GM21723 (cell line): Measurements from ENCODE around the gene GGN.
A peak's percentile ranks its signal among the peaks of the same experiment; 100 is the strongest.

Experiments
- ATAC-seq: cut with Tn5 transposase; IDR thresholded peaks from one replicate; pipeline ENCODE4 v1.9.1; 2021; ENCODE audit warnings: mild to moderate bottlenecking, moderate library complexity; ENCODE audit not compliant: unreplicated experiment

GGN gene

DNA sequence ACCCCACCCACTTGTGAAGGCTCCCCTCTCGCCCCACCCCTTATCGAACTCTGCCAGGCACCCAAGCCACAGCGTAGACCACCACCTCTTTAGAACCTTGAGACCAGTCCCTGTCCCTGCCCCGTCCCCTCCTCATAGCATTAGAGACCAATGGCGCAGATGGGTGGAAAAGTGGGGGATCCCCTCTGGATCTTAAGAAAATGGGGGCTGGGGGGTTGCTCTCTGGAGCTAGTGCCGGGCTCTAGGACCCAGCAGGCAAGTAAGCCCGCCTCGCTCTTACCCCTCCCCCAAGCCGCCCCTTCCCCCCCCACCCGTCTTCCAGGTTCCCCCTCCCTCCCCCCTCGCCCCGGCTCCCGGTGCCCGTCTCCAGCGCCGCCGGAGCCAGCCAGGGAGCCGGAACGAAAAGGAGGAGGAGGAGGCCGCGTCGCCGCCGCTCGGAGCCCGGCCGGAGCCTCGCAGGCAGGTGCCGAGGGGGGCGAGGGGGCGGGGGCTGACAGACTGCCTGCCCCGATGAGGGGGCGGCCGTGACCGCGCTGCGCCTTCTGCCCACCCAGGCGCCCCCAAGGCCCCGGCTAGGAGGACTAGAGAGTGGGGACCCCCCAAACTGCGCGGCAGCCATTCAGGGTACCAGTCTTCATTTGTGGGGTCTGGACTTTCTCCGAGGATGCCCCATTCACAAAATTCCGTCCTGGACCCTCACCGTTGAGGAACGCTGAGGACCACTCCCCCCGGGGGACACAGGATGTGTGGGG is 691 bp upstream of the GGN start, which contains the start of gene SPRED3:
Gene SPRED3, plus strand, starts transcription at position 349 of the 752 bp plus-strand sequence. CDS start 1,606 bp downstream, outside the sequence.
- ATAC-seq = no peak

DNA sequence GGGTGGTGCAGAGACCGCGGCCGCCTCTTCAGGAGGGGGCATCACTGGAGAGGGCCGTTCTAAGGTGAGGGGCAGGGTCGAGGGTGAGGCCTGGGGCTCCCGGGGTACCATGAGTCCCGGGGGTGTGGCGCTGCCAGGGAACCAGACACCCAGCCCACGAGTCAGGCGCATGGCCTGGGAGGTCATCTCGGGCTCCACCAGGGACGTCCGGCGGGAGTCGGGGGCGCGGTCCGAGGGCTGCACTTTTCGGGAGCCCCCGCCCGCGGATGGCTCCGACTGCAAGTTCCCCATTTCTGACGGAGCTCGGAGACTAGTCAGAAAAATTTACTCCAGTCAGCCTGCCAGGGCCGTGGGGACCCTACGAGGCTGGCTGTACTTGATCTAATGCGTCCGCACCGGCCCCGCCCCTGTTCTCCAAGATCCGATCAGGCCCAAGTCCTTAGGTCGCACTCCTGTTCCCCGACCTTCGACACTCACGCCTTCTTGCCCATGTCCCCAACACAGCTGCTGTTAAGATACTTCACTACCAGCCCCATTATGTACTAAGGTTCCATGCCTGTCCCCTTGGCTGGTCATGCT is 774 bp downstream of the GGN start:
- peak; percentile 7 for ATAC-seq

DNA sequence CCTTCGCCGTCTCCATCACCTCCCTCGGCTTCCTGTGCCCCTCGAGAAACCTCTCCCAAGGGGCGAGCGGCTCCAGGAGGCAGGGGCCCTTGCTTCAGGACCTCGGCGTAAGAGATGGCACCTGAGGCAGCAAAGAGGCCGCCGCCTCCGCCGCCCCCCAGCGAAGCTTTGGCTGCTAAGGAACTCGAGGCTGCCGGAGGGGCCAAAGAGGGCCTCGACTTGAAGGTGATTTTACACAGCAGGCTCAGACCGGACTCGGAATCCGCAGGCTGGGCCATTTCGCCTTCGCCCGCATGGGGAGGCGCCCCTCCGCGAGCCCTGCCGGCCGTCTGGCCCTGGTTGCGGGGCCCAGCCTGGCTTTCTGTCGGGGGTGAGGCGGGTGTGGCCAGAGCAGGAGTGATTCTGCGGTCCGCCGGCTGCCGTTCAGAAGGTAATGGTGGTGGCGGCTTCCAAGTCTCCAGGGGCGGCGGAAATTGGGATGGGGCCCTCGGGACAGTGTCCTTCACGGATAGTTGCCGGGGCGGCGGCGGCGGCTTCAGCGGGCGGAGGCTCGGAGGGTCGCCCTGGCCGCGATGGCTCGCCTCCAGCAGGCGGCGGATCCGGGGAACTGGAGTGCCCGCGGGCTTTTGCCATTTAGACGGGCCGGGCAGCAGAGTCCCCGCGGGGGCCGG is 1.4 kb downstream of the GGN start:
- ATAC-seq = no peak

DNA sequence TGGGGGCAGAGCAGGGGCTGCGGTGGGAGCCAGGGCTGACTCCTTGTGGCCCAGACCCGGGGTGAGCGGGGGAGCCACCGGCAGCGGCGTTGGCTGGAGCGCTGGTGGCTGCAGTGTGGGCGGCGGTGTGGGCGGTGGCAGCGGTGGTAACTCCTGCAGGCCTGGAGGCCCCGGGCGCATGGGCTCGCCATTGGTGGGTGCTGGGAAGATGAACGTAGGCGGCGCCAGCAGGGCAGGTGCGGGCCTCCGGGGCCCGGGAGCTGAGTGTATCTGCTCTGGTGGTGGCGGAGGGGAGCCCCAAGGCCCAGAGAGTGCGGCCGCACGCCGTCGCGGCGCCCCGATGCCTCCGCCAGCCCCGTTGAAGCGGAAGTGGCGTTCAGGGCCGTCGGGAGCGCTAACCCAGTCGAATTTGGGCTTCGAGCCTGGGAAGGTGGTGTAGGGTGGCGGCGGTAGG is 2.0 kb downstream of the GGN start:
- no peak for ATAC-seq

DNA sequence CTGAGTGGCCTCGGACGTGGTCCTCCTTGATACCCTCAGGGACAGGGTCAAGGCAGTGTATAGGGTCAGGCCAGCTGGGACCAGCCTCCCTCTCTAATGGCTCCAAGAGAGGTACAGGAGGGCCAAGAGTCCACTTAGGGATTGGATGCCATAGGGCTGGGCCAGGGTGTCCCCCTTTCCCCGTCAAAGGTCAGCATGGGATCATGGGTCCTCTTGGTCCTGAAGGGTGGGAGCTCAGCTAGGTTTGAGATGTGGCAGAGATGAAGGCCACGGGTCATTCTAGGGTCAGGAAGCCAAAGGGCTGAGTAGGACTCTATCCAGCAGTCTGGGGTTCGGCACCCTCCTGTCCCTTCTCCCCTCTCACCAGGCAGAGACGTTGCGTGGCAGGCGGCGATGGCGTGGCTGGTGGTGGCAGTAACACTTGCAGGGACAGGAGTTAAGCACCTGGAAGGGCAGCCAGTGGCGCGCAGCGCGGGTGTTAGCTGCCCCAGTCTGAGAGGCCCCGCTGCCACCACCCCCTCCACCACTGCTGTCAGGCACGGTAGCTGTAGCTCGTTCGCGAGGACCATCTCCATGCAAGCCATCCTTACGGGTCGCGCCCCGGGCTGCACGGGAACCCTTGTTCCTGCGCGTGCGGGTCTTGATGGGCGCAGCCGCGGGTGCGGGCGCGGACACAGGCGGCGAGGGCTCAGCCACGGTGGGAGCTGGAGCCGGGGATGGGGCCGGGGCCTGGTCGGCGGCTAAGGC is 2.6 kb downstream of the GGN start:
- ATAC-seq = no peak

DNA sequence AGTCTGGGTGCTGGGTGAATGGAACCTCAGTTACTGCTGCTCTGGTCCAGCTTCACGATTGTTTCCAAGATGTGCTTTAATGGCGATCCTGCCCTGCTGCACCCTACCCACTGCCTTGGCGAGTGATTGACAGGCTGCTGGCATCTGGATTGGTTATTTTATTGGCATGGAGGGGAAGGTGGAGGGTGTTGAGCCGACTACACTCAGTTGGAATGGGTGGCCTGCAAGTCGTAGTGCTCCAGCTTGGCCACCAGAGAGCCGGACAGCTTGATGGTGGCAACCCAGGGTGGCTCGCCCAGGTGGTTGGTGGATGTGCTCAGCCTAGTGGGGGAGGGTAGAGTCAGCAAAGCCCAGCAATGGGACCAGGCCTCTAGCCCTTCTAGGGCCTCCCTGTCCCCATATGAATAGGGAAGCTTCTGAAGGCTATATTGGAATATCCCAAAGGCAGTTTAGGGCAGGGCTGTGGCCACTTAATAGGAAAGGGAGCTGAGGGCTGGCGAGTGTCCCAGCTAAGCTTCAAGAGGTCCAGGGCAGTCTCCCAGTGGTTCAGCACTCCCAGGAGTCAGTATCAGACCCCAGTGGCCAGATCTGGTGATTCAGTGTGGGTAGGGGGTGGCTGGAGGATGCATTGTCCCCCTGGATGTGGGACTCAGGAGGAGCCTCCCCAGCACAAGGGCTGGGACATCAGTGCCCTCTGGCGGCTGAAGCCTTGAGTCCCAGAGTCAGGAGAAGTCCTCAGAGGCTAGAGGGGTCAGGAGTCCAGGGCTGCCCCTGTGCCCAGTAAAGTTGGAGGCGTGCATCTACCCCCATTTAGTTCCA is 3.4 kb downstream of the GGN start:
- ATAC-seq = no peak

DNA sequence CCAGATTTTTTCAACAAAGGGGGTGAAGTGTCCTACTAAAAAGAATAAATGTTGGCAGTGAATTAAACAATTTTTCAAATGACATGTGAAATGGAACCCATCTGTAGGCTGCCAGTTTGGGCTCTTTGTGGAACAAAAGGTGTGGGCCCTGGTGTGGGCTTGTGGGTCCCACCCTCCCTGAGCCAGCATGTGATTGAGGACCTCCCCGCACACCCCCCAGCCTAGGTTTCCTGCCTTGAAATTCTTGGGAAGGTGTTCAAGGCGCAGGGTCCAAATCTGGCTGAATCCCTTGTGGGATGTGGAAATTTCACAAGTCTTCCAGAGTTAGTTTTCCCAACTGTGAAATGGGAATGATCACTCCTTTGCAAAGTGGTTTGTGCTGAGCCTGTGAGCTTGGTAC is 4.1 kb downstream of the GGN start:
- no peak for ATAC-seq

DNA sequence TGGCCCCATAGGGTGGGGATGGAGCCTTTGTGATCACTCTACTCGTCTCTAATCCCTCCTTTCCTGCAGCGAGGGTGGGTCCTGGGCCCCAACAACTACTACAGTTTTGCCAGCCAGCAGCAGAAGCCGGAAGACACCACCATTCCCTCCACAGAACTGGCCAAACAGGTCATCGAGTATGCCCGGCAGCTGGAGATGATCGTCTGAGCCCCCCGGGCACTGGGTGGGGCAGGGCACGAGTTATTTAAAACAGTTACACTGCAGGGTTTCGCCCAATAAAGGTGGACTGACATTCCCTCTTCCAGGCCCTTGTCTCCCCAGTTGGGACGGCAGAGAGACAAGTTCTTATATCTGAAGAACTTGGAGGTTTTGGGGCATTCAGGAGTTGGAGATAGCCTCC is 4.7 kb downstream of the GGN start:
- ATAC-seq = no peak

DNA sequence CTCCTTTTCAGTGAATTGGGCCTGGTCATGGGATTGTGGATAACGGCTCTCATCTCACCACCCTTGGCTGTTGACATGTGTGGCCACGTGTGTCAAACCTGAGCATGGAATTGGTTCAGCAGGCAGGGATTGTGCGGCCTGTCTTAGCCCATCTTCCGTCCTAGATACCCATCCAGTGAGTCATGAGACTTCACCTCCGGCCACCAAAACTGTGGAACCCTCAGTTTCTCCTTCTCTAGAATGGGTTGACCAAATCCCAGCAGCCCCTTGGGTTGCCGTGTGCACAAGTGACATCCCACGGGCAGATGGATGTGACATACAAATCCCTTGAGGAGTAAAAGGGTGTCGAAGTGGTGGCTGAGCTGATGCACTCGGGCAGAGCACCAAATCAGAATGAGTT is 6.7 kb downstream of the GGN start:
- ATAC-seq = no peak

DNA sequence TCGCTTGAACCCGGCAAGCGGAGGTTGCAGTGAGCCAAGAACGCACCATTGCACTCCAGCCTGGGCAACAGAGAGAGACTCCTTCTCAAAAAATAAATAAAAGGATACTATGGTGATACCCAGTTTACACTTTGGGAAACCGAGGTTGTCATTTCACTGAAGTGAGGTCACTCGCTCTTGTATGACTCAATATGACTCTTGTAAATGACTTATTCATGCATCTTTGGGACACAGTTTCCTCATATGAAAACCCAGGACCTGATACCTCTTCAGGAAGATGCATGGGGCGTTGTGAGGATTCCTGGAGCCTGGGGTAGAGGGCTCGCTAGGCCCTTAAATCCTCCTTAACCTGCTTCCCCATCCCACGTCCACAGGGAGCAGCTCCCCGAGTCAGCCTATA is 9.0 kb downstream of the GGN start:
- no peak for ATAC-seq

DNA sequence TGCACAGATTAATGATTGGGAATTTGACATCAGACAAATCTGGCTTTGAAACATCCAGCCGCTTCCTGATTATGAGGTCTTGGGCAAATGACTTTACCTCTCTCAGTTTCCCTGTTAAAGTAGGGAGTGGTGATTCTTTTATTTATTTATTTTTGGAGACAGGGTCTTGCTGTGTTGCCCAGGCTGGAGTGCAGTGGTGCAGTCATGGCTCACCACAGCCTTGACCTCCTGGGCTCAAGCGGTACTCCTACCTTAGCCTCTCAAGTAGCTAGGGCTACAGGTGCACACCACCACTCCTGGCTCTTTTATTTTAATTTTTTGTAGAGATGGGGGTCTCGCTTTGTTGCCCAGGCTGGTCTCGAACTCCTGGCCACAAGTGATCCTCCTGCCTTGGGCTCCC is 10.8 kb downstream of the GGN start:
- ATAC-seq = no peak

DNA sequence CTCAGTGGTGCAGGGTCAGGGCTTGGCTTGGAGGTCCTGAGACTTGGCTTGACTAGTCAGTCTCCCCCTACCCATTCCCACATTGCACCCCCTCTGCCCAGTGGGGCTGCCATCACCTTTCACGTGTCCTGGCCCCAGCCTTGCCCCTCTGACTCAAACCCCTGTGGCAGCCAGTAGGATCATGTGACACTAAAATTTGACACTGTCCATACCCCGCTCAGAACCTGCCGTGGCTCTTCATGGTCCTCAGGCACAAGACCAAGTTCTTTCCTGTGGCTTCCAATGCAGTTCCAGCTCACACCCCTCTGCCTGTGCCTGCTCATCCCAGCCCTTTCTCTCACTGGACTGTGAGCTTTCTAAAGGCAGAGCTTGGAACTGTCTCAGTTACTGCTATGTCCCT is 11.3 kb downstream of the GGN start:
- no peak for ATAC-seq

DNA sequence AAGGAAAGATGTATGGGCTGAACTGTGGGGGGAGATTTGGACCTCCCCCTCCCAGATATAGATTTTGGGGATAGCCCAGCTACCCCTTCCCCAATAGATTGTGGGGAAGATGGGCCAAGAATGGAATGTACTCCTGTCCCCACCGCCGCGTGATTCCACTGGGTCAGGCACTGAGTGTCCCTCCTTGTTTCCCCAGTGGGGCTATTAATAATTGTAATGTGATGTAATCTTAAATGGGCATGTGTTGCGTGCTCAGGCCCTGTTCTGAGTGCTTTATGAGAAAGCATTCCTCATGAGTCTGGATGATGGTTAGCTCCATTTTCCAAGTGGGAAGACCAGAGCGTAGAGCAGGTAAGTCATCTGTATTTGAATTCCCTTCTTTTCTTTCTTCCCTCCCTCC is 12.1 kb downstream of the GGN start:
- no peak for ATAC-seq

DNA sequence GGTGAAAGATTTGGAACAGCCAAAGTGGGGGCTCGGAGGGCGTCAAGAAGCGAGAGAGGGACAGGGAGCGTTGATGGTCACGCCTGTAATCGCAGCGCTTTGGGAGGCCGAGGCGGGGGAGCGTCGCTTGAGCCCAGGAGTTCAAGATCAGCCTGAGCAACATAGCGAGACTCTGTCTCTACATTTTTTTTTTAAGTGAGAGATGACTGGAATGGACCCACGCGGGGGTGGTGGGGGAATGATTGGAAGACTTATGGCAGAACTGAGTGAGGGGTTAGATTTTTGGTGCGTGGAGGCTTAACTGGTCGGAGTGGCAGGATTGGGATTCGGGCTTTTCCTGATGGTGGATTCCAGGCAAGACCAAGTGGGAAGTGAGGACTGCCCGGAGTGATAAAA is 12.7 kb downstream of the GGN start:
- ATAC-seq = no peak

DNA sequence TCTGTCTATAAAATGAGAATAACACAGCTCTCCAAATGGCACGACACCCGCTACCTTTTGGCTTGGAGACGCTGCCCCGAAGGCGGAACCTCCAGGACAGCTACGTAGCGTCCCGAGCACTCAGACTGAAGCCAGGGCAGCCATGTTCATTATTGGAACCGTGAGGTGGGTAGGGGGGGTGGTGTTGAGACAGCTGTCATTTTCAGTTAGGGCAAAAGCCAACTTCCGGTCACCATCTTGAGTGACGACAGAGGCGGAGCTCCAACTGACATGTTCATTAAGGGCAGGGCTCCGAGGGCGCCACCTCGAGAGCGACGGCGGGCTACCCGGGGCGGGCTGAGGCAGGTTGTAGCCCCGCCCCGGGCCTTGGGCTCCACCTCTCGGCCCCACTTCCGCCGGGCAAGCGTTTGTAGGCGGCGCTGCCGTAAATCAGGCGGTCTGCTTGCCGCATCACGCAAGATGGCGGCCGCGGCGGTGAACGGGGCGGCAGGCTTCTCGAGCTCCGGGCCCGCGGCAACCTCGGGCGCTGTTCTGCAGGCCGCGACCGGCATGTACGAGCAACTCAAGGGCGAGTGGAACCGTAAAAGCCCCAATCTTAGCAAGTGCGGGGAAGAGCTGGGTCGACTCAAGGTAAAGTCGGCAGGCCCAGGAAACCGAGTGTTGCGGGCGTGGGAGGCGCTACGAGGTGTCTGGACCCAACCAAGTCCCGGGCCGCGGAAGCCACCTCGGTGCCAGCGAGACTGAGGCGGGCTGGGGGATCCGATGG is 13.3 kb downstream of the GGN start, which contains the start of gene PSMD8:
Gene PSMD8, plus strand, starts transcription at position 240 of the 766 bp plus-strand sequence. Its CDS starts 31 bp downstream, at position 271.
- peak; percentile 94 for ATAC-seq

DNA sequence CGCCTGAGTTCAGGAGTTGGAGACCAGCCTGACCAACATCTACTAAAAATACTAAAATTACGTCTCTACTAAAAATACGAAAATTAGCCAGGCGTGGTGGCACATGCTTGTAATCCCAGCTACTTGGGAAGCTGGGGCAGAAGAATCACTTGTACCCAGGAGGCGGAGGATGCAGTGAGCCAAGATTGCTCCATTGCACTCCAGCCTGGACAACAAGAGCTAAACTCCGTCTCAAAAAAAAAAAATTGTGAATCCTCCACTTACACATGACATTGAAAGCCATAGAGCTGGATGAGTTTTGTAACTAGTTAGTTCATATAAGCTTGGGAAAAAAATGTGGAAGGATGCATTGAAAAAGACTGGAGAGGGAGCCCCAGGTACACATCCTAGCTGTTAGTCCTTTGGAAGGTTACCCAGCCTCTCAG is 13.9 kb downstream of the GGN start:
- ATAC-seq = no peak

DNA sequence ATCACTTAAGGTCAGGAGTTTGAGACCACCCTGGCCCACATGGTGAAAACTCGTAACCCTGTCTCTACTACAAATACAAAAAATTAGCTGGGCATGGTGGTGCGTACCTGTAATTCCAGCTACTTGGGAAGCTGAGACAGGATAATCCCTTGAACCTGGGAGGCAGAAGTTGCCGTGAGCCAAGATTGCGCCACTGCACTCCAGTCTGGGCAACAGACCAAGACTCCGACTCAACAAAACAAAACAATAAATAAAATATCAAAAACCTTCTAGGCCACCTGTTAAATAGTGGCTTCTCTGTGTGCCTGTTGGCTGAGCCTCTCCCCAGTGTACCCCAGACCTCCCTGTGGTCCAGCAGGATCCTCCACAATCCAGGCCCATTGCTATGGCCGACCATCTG is 16.8 kb downstream of the GGN start:
- ATAC-seq = no peak

DNA sequence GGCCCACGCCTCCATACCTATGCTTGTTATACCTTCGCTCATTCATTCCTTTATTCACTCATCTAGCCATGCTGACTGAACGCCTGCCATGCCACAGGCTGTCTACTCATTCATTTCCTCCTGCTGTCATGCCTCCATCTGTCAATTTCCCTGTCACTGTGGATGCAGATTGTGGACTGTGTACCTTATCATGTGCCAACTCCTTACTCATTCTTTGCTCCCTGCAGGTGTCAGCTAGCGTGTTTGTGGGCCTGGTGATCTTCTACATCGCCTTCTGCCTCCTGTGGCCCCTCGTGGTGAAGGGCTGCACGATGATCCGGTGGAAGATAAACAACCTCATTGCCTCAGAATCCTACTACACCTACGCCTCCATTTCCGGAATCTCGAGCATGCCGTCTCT is 17.5 kb downstream of the GGN start:
- no peak for ATAC-seq

DNA sequence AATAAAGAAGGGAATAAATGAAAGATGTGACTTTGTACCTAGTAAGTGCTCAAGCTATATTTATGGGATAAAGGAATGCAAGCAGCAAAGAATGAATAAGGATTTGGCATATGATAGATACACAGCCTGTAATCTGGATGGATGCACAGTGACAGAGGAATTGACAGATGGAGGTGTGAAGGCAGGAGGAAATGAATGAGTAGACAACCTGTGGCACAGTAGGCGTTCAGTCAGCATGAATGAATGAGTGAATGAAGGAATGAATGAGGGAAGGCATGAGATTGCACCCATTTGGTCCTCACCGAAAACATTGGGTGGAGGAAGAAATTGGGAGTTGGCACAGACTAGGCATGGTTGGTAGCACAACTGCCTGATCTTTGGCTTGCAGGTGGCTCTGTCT is 18.2 kb downstream of the GGN start:
- no peak for ATAC-seq

DNA sequence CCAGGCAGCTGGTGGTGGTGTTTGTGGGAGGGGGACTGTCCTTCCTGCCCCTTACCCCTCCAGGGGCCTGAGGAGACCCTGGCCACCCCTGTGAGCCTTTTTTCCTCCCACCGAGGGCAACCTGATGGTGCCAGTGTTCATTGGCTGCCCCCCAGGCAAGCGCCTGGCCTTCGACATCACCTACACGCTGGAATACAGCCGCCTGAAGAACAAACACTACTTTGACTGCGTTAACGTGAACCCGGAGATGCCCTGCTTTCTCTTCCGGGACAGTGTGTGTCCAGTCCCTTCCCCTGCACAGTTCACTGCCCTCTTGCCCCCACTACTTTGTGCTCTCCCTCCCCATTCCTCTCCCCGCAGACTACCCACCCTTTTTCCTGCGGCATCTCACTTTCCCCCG is 20.8 kb downstream of the GGN start:
- no peak for ATAC-seq
